ENCODE data around the gene TUBB2B.
"Not testable (repeated sequence)": the region's sequence is repeated elsewhere in the genome, so short reads cannot be mapped to it uniquely, and the experiment has no call there.

TUBB2B gene

DNA sequence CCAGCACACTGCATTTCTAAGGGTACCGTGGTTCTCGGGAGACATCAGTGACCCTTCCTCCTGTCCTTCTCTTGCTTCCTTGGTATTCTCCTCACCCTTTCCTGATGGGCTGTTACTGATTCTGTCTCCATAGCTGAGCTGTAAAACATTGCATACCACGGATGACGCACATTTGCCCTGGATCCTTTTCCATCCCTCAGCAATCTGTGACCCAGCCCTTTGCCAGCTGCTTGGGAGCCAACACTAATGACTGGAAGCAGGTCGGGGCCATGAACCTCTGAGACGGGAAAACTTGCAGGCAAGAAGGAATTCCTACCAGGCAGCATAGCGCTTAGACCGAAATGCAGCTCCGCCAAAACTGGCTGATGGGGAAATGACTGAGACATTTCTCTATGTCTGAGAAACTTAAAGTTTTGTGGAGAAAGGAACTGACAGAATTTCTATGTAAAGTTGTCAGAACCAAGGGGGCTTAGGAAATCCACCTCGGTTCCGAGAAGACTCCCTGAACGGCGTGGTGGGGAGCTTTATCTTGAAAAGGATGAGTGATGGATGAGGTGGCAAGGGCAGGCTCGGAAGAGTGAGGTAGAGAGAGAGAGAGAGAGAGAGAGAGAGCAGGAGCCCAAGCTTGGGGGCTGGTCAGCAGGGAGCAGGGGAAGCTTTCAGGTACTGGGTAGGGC is 19.2 kb downstream of the TUBB2B start:
- no peak for DNase-seq

DNA sequence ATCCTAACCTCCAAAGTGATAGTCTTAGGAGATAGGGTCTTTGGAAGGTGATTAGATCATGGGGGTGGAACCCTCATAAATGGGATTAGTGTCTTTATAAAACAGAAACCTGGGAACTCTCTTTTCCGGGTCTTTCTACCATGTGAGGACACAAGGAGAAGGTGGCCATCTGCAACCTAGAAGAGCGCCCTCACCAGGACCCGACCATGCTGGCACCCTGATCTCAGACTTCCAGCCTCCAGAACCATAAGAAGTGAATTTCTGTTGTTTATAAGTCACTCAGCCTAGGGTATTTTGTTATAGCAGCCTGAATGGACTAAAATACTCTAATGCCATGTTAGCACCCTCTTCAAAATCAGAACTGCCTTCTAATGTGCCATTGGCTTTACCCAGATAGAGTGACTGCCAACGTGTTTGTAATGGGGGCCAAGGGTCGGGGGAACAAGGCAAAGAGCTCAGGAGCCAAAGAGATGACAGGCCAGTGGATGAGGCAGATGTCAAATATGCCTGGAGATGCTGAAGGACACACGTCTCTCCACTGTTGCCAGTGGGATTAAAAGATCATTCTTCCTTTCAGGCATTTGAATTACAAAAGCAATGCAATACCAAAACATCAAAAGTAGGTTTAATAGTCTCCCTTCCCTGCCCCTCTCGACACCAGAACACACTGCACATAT is 21.0 kb downstream of the TUBB2B start:
- no peak for DNase-seq

DNA sequence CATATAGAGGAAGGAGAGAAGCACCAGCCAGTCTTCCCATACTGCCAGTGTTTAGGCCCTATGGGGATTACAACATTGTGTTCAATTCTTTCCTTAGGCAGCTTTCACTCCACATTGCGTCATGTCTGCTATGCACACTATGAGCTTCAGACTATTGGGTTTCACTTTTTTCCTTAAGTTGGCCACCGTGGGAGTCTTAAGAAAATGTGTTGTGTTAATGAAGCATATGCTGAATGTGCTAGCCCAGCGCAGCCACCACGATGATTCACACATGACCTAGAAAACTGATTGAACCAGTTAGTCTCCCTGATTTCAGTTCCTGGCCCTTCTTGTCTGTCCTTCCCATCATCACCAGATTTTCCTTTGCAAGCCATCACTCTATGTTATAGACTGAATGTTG is 21.5 kb downstream of the TUBB2B start:
- DNase-seq = no peak

DNA sequence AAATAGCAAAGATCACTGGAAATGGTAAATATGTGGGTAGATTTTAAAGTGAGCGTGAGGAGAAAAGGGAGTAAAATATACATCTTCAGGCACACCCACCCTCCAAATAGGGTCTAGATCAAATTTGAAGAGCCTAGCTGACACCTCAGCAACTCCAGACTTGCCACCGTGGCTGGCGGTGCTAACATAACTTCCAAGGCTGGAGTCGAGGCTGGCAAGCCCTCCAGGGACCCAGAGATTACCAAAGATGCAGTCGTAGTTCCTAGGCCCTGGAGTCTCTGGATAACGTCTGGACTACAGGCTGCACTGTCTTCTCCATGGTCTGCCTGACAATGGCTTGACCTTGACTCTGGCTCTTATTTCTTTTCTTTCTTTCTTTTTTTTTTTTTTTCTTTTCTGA is 22.5 kb downstream of the TUBB2B start:
- no peak for DNase-seq

DNA sequence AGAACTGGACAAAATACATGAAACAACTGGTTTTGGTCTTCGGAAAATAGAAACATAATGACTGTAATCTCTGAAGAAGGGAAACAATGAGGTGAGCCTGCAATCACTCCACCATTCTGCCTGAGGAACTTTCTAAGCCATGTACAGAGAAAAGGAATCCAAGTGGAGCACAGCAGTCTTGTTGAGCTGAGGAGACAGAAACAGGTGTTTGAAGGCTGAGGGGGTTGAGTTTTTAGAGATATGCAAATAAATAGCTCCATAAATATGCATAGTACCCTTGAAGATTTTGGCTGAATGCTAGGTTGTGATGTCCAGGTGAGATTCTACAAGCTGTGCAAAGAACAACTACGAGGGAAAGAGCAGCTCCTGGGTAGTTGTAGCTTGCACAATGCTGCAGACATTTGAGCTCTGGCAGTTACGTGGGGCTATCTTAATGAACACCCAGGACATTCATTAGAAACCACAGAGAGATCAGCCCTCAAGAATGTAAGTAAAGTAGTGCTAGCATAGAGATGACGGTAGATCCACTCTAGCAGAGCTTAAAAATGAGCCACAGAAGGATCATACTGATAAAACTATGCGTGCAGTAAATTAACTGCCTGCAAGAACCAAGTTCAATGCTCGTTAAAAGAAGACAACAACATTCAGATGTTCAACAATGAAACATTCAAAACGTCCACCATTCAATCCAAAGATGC is 24.3 kb downstream of the TUBB2B start:
- no peak for DNase-seq

DNA sequence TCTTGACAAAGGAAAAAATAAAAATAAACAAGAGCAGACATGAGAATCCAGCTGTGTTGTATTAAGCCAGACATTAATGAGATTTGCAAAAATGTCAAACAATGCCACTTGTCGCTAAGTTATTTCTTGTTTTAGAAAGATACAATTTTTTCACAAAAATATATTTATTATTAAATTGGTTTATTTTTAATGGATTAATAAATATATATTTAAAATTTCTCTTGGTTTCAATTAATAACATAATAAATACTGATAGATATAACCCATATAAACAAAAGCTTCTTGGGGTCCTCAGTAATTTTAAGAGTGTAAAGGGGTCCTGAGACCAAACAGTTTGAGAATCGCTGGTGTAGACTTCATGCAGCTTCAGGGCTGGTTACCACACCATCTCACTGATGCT is 26.1 kb downstream of the TUBB2B start:
- no peak for DNase-seq

DNA sequence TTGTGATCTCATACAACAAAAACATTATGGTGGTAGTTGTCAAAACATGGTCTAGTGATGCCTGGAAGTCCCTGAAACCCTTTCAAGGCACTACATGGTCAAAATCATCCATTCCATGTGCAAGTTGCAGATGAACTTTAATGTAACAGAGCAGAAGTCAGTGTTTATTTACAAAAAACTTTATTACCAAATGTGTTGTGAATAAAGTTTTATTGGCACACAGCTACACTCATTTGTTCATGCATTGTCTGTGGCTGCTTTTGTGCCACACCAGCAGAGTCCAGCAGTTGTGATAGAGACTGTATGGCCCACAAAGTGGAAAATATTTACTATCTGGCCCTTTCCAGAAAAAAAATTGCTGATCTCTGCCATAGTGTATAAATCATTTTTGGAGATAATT is 26.8 kb downstream of the TUBB2B start:
- no peak for DNase-seq

DNA sequence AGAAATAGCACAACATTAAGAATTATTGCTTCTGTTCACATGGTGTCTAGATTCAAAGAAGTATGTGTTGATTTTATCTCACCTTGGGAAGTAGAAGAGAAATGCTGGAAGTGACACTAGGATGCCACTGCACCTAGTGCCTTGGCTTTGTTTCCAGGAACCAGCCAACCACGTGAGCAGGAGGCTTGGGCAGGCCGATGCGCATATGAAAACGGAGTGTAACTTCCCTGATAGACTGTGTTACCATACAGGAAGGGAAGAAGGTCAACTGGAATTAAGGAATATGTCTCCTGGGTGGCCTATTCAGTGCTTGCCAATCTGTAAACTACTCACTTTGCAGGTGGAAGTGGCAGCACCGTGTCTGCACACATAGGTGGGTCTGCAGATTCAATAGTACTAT is 28.1 kb downstream of the TUBB2B start:
- no peak for DNase-seq

DNA sequence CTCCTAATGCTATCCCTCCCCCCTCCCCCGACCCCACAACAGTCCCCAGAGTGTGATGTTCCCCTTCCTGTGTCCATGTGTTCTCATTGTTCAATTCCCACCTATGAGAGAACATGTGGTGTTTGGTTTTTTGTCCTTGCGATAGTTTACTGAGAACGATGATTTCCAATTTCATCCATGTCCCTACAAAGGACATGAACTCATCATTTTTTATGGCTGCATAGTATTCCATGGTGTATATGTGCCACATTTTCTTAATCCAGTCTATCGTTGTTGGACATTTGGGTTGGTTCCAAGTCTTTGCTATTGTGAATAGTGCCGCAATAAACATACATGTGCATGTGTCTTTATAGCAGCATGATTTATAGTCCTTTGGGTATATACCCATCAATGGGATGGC is 29.7 kb downstream of the TUBB2B start:
- not testable (repeated sequence) for DNase-seq

DNA sequence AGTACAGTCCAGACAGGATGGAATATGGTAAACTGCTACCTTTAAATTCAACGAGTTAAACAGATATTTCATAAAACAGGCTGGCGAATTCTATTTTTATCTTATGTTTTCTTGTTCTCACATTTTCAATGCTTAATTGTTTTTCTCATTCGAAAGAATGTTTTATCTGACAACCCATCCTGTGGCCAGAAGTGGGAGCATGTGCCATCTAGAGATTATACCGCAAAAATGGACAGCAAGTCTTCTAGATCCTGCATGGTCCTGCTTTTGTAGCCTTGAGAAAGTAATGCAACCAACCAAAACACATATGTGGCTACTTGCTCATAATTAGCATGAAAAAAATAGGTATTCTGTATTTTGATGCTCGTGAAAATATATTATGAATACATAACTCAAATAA is 30.7 kb downstream of the TUBB2B start:
- DNase-seq = no peak

DNA sequence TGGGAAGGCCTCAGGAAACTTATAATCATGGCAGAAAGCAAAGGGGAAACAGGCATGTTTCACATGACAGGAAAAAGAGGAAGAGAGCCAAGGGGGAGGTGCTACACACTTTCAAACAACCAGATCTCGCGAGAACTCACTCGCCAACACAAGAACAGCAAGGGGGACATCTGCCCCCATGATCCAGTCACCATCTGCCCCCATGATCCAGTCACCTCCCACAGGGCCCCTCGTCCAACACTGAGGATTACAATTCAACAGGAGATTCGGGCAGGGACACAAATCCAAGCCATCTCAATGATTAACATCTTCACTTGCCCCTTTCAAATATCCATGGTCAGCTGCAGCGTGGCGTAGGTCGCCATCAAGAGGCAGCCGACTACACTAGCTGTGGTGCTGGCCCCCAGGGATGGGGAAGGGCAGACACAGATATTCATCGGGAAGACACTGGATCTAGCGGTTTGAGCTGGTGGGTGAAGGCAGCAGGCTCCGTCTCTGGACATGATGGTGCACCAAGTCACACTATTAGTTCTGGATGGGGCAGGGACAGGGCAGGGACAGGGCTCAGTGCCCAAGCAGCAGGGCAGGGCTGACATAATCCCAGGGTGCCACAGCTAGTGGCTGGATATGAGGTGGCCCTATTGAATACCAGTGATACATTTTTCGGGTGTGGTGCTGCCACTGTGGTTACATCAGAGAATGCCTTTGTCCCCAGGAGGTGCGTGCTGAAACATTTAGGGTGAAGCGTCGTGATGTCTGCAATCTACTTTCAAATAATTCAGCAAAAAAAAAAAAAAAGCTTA is 31.6 kb downstream of the TUBB2B start:
- DNase-seq = no peak

DNA sequence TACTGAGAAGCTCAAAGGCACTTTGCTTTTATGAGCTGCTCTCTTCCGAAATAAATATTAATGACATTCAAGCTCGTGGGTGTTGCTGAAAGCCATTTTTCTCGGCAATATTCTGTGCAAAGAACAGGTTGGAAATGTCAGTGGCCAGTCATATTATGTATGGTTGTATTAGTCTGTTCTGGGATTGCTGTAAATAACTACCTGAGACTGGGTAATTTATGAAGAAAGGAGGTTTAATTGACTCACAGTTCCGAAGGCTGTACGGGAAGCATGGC is 32.1 kb downstream of the TUBB2B start:
- no peak for DNase-seq

DNA sequence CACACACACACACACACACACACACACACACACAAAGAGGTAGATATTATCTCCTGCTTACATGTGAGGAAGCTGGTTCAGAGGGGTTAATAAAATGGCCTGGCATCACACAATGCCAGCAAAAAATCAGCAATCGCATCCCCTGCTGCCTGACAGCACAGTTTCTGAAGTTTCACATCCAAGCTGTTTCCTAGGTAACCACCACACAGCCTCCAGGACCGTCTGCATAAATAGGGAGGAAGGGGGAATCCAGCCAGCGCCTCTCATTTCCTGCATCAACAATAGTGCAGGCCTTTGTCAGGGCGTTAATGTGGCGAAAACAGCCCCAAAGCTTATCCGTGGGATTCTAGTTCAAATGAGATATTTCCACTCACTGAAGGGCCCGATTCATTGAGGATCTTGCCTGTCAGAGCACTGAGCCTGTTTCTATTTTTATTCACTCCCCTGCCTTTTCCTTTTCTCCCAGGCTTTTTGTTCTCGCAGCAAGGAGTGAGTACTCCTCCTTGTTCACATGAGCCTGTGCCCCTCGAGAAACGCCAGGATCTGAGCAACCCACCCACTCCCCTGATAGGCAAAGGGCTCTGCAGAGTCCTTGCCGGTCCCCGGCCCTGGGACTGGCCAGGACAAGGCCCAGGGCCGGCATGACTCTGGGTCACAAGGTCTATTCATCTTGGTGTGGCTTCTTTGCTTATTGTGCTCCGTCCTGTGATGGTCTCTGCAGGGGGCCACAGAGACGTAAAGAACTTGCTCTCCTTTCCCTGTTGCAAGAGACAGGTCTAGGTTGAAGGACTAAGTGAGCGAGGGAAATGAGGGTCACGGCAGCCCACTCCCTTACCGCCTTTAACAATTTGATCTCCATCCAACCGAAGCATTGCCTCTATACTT is 32.7 kb downstream of the TUBB2B start:
- DNase-seq = no peak

DNA sequence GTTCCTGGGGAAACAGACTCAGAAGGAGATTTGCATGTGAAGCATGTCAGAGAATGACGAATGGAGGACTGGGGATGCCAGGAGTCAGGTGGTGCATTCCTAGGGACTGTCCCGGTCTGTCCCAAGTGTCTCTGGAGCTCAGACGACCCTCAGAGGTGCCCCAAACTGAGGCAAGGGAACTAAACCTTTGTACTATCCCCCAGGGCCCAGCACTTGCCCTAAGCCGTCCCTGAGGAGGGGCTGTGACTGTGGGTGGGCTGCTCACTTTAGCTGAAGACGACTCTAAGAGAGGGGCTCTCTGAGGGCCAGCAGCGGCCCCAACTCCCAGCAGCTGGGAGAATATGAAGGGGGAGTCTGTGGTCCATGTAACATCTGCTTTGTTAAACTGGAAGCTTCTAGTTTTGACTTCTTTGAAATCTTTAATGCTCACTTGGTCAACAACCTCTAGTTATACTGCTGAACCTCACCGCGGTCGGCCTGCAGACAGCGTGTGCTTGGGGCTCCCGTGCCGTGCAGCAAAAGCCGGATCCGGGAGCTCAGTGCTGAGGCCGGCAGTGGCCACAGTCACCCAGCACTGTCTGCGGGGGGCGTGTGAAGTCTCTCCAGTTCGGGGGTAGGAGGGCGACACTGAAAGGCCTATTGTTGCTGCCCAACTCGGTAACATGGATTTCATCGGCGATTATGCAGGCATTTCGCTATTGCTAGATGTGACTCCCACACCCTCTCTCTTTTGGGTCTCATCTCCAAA is 34.2 kb downstream of the TUBB2B start:
- no peak for DNase-seq

DNA sequence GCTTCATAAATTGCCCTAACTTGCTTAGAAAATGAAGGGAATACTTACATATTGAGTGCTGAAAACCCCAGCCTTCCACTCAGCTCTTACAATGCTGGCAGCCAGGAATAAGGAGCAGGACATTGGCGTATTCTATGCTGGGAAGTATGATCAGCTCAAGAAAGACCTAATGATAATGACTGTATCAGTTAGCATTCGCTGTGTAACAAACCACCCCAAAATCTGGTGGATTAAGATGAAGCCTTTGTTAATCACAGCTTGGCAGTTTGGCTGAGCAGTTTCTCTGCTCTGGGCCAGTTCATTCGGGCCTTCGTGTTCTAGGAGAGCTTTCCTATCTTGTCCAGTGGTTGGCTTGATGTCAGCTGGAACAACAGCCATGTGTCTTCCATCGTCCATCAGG is 36.7 kb downstream of the TUBB2B start:
- no peak for DNase-seq

DNA sequence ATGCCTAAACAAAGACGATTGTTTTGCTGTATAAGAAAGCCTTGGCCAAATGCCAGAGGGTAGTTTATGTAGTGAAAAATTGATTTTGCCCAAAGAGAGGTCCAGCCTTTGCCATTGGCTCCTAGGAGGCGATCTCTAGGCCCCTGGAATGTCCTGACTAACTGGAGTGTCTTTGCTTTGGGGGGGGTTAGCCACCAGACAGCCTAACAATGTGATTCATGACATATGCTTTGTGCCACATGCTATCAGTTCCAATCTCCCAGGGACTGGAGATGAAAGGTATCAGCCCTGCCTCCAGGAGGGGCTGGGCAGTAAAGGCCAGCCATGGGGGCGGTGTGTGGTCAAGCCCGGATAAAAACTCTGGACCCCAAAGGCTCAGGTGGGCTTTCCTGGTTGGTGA is 37.4 kb downstream of the TUBB2B start:
- DNase-seq = no peak

DNA sequence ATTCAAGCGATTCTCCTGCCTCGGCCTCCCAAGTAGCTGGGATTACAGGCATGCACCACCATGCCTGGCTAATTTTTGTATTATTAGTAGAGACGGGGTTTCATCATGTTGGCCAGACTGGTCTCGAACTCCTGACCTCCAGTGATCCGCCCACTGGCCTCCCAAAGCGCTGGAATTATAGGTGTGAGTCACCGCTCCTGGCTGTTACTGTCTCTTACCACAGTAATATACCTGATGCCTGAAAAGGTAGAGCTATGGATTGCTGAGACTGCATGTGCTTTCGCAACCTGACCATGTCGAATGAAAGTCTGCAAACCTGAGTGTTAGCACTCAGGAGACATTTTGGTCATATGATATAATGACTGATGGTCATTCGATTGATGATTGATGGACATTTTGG is 38.3 kb downstream of the TUBB2B start:
- DNase-seq = not testable (repeated sequence)

DNA sequence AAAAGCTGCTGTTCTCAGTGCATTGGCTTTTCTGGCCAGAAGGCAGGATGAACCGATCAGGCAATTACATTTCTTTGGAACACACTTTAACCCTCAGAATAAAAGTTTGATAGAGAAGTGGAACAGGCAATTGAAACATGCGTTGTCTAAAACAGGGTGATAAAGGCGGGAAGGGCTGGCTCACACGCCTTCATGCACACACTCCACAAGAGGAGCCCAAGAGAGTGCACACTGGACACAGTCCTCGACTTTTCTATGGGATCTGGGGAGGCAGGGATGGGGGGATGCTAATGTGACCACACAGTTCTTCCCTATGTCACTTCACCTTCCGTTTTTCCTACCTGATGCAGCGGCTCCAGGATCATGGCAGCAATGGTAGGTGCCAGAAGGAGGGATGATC is 39.2 kb downstream of the TUBB2B start:
- no peak for DNase-seq

DNA sequence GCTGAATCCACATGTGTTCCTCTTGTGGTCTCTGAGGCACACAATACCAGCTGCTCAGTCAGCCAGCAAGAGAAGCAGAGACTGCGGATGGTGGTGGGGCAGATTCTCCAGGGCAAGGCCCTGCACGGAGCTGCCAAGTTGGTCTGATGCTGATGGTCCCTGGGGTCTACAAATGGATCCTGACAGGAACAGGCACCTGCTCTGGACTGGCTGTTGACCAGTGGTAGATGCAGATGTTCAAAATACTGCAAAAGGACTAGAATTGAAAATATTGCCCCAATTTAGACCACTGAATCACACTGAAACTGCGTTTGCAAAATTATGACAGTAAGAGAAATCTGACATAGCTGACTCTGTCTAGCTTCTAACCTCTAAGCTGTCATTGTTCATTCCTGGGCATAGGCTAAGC is 40.5 kb downstream of the TUBB2B start:
- DNase-seq = no peak

DNA sequence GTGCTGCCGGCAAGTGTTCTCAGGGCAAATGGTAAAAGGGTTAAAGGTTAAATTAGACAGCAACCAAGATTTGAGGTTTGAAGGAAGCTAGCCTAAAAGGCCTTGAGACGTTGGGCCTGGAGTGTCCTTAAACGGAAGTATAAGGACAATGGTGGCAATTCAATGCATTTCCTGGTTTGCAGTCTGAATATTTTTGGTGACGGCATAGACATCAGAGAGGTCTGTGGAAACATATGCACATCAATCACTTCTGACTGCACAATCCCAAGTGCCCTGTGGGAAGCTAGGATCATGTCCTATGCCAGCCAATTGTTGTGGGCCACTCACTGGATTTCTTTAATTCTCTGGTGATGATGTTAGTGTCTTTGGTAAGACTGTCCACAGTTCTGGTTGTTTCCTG is 44.4 kb downstream of the TUBB2B start:
- no peak for DNase-seq

DNA sequence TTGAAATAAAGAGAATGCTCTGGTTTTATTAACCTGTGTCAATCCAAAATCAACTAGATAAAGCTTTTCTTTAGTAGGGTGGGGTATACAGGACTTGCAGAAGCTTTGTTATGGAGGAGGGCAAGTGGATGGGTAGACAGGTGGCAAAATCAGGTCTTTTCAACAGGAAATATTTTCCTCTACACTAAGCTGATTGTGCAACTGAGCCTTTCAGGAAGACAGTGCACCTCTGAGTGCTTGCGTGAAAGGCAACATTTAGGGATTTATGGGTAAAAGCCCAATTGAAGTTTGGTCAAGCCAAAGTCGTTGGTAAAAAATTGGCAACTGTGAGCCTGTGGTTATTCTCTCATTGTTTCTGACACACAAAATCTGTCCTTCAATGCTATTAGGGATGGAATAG is 46.3 kb downstream of the TUBB2B start:
- DNase-seq = no peak

DNA sequence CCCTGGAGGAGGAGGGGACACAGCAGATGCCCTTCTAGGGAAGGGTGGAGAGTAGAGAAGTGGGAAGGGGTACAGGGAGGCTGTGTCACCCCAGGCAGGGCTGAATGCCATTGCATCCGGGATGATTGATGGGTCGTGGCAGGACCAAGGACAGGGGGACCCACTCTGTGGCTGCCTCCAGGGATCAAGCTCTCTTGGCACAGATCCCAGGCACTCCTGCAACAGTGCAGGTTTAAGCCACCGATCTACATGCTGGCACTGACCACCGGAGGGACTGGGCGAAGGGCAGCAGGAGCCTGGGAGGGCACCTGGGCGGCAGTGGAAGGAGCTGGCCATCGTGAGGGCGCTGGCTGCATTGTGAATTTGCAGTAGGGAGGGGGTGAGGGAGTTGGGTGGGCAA is 47.5 kb downstream of the TUBB2B start:
- DNase-seq = not testable (repeated sequence)

Measured in stimulated activated naive CD4-positive, alpha-beta T cell treated with Interleukin-2 at 50 U/mL for 16 hours (primary cell).